ENCODE measurements around the gene CKS2. TPM values are rescaled to one million over a fixed set of nuclear protein-coding genes. Genes with fewer than 3 reads are reported as not detected.

Gene CKS2
- polyA plus RNA-seq, 4 donors, result 79.1 to 108 (median 84.9) TPM

DNA sequence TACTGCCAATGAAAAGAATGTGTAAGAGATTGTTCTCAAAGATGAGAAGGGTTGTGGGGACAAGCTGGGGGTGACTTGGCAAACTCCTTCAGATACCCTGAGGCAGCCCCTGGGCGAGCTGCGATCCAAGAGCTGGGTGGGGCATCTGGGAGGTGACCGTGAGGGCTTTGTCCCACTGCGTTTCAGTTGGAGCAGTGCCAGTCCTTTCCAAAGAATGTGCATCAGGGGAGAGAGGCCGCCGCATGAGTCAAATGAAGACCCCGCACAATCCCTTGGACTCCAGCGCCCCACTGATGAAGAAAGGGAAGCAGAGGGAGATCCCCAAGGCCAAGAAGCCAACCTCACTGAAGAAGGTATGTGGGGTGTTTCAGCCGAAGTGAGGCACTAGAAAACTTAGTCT, 35.7 kb downstream of the CKS2 start:
- DNase-seq (ENCODE audit: low read depth in 4 of 4, low spot score in 3 of 4), result no peak

DNA sequence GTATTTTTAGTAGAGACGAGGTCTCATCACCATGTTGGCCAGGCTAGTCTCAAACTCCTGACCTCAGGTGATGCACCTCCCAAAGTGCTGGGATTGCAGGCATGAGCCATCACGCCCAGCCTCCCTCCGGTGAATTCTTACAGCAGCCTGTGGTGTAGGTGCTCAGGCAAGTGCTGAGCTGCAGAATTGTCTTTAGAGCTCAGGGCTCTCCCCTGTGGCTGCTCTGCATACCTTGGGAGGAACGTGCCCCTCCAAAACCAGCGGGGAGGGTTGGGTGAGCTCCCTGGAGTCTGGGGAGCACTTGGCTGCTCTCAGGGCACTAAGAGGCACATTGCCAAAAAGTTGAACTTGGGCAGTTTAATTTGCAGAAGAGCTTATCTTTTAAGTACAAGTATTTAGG, 36.7 kb downstream of the CKS2 start:
- no peak for DNase-seq (ENCODE audit: low read depth in 4 of 4, low spot score in 3 of 4)

DNA sequence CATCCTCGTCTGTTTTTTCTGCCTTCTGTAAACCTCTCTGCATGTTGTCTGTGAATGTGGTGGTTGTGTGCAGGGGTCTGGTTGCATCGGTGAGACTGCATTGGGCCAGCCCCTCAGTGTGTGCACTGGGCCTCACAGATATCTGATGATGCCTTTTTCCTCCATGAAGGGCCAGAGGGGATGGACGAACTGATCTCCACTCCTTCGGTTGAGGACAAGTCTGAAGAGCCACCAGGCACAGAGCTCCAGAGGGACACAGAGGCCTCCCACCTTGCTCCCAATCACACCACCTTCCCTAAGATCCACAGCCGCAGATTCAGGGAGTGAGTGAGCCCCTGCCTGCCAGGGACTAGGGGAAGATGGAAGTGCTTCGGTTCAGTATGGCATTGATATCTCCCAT, 38.6 kb downstream of the CKS2 start:
- DNase-seq (ENCODE audit: low read depth in 4 of 4, low spot score in 3 of 4), result no peak

DNA sequence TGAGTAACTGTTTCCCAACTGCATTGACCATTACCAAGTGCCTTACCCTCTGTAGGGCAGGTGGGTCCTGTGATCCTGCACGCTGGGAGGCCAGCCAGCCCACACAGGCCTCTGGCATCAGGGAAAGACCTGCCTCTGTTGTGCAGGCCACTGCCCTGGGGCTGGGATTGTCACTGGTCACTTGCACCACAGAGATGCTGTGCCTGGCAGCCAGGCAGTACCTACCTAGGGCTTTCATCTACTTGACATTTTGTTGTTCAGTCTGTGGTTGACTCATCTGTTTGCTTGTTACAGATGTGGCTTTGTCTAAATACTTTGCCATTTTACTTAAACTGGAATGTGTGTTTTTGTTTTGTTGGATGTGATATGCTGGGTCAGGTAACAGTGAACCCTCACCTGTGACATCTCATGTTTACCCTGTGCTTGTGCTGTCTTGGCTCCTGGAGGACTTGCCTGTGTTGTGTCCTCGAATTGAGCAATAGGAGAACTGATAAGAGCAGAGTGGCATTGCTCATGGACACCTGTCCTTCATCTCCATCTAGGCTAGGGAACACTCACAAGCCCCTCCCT, 40.1 kb downstream of the CKS2 start:
- DNase-seq (ENCODE audit: low read depth in 4 of 4, low spot score in 3 of 4), result no peak

DNA sequence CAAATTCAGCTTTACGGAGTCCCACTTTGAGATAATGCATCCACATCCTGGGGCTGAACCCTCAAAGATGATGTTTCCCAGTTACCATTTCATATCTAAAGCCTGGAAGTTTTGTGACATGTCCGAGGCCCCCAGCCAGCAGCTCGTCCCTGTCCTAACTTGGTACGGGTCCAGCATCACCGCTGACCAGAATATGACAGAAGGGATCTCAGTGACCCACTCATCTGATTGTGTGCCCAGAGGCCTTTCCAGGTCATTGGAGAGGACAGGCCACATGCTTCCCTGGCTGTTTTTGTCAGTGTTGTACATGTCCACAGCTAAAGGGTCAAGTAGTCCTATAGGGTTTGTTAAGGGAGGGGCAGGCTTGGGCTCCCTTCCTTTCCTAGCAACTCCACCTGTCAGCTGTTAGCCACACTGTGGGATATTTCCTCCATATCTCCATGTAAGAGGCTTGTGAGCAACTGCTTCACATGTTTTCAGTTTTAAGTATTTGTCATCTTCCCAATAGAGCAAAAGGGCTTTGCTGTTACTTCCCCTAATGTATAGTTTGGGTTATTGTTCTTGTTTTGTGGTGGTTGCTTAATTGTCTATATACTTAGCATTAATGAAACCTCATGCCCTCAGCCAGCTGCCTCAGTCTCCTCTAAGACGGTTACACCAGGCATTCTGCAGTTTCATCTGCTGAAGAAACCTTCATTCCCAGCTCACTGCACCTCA, 40.7 kb downstream of the CKS2 start:
- no peak for DNase-seq (ENCODE audit: low read depth in 4 of 4, low spot score in 3 of 4)

DNA sequence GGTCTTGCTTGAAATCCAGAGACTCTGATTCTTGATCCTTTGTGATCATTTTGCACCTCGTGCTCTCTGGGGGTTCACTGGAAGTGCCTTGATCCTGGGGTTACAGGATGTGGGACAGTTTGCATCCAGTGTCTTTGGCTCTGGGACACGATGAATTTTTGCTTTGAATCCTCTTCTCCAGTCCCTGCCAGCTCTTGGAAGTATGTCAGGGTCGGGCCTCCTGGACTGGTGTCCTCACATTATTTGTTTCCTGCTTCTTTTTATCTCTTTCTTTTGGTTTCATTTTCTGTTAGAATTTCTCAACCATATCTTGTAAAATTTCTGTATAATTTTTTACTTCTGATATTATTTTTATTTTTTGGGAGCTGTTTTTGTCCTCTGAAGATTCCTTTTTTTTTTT, 41.5 kb downstream of the CKS2 start:
- DNase-seq (ENCODE audit: low read depth in 4 of 4, low spot score in 3 of 4), result no peak

DNA sequence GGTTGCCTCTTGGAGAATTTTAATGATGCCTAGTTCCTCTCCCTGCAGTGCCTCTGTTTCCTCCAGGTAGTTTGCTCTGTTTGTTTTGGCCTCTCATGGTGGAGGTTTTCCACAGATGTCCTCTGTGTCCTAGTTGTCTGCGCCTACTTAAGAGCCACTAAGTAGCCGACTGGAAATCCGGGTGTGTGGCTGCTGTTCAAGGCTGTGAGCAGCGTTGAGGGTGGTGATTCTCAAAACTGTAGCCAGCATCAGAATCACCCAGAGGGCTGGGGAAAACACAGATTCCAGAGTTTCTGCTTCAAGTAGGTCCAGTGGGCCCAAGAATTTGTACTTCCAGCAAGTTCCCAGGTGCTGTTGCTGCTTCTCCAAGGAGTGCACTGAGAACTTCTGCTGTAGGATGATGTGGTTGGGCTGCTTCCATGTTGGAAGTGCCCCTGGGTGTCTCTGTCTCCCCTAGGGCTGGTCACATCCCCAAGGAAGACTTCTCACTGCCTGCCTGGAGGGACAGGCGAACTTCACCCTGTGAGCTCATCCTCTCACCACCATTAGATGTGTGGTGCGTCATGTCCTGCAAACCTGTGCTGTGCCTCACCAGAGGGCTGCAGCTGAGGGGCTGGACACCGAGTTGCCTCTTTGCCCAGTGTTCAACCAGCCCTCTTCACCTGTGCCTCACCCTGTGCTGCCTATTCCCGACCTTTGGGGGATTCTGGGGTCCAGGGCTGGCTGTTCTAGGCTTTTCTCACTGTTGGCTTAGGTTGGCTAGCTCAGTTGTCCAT, 42.1 kb downstream of the CKS2 start:
- no peak for DNase-seq (ENCODE audit: low read depth in 4 of 4, low spot score in 3 of 4)

DNA sequence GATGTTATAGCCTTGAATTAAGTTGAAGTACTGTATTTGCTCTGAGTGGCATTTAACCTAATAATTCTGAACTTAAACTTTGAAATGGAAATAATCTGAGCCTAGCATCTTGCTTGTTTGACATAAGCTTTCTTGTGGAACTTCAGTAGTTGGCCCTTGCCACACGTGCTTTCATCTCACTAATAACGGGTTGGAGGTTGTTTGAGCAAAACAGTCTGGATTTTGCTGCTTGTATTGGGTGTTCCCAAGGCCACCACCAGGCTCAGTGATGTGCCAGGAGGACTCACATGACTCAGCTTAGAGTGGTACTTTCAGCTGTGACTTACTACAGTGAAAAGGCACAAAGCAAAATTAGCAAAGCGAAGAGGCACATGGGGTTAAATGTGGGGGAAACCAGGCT, 43.0 kb downstream of the CKS2 start:
- no peak for DNase-seq (ENCODE audit: low read depth in 4 of 4, low spot score in 3 of 4)

DNA sequence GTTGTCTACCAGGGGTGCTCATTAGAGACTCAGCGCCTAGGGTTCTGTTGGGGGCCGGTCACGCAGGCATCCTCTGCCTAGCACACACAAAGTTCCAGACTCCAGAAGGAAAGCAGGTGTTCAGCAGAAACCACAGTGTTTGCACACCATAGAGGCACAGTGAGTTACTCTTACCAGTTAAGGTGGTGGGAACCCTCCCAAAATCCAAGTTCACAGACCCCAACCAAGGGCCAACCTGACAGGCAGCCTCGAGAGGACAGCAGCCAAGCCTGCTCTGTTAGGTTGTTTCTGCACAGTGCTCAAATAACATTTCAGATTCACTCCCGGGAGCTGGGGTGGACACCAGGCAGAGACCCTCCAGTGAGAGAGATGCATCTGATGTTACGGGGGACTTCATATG, 43.5 kb downstream of the CKS2 start:
- DNase-seq (ENCODE audit: low read depth in 4 of 4, low spot score in 3 of 4), result no peak

DNA sequence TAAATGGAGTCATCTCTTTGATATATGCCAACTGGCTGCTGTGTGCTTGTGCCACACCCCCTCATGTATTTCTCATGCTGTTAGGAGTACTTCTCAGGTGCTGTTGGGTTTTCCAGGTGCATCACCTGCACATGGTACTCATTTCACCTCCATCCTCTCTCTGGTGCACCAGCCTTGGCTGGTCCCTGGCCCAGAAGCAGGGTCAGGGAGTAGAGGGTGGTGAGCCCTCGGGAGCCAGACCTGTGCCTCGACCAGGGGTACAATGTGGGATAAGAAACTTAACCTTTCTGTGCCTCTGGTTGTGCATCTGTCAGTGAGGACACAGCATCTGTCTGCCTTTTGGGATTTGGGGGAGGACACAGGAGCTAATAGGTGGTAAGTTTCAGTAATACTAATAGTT, 45.8 kb downstream of the CKS2 start:
- DNase-seq (ENCODE audit: low read depth in 4 of 4, low spot score in 3 of 4), result no peak

DNA sequence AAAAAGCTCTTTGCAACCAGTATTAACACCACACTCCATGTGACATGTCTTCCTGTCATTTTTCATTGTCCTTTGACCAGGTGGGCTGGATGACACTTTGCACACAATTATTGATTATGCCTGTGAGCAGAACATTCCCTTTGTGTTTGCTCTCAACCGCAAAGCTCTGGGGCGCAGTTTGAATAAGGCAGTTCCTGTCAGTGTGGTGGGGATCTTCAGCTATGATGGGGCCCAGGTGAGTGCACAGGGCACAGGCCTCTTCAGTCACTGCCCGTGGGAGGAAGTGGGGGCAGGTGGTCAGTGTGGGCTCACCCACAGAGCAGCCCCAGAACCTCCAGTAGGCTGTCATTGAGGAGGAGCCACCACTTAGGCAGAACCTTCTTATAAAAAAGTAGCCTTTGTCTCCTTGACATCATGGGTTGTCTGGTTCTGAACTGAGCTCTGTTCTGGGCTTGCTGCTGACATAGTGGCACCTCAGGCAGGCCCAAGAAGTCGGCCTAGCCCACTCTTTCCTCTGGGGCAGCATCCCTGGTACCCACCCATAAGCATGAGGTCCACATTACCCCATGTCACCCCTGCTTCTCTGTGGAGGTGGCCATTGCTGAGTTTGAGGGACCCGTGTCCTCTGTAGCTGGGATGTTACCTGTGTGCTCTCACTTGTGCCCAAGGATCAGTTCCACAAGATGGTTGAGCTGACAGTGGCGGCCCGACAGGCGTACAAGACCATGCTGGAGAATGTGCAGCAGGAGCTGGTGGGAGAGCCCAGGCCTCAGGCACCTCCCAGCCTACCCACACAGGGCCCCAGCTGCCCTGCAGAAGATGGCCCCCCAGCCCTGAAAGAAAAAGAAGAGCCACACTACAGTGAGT, 46.6 kb downstream of the CKS2 start:
- DNase-seq (ENCODE audit: low read depth in 4 of 4, low spot score in 3 of 4), result no peak

DNA sequence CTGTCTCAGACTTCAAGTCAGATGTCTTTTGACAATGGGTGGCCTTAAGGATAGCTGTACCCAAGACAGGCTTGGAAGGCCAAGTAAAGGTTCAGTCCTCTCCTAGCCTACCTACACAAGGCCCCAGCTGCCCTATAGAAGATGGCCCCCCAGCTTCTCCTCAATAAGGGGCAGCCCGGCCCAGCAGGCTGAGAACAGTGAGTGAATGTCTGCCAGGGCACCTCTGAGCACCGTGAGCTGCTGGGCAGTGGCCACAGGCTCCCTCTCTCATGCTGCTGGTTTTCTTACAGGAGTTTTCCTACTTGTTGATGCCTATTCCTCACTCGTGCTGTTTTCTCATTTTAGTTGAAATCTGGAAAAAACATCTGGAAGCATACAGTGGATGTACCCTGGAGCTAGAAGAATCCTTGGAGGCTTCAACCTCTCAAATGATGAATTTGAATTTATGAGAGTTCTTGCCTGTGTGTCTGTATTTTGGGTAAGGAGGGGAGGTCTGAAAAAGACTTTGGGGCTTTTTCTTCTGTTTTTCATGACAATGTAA, 47.5 kb downstream of the CKS2 start:
- DNase-seq (ENCODE audit: low read depth in 4 of 4, low spot score in 3 of 4), result no peak

DNA sequence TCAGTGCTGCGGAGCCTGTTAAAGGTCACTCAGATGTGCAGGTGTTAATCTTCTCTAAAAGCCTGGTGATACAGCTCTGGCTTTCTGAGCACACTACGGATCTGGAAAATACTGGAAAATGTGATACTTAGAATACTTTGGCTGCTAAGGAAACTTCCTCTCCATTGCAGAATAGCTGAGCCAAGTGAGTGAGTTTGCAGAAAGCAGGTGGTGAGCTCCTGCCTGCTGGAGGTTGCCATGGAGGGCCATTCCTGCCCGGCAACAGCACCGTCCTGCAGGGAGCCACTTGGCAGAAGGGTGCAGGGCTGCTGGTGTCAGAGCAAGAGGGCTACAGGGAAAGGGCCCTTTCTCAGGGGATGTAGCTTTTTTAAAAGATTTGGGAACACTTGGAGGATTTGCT, 48.0 kb downstream of the CKS2 start:
- no peak for DNase-seq (ENCODE audit: low read depth in 4 of 4, low spot score in 3 of 4)

DNA sequence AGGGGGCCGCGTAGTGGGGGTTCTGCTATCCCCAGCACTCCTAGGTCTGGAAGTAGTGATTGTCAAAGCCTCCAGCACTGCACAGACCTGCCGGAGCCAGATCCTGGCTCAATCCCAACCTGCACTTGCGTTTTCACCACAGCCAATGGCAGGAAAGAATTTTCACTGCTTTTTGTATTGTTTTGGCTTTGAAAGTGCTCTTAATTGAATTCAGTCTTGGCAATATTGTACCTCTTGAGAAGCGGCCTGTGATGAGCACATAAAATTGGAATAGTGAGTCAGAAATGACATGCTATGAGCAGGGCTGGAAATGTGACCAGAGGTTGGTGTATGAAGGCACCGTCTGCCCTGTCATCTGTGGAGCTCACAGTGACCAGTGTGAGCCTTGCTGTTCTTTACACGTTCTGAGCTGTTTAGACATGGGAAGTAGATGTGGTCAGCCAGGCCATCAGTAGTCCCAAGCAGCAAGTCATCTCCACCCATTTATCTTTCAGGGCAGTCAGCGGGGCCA, 48.8 kb downstream of the CKS2 start:
- no peak for DNase-seq (ENCODE audit: low read depth in 4 of 4, low spot score in 3 of 4)

DNA sequence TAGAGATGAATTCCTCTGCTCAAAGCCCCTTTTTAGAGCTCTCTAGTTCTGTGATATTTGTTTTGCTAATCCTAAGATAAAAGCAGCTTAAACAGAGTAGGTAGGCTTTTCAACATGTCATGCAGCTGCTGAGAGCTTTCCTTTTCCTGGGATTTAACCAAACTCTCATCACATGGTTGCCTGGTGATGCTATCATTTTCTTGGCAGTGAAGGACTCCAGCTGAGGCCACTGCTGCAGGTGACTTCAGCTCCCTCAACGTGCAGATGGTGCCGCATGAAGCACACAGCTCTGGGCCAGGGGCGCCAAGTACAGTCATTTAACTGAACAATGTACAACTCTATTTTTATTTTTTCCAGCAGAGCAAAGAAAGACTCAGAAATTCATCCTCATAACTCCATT, 49.5 kb downstream of the CKS2 start:
- no peak for DNase-seq (ENCODE audit: low read depth in 4 of 4, low spot score in 3 of 4)

DNA sequence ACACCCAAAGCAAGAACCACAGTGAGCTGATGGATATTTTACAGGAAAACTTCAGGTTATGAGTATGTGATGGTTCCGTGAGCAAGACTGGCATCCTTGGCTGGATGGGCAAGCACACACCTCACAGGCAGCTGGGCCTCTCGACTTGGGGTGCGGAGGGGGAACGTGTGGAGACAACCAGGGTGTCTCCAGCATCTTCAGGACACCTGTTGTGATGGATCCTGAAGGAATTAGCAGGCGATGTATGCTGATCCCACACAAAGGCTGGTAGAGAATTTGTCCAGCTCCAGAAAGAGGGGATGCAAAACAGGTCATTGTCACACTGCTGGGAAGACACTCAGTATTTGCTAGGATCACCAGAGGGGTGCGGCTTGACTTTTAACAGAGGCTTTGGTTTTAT, 50.0 kb downstream of the CKS2 start:
- no peak for DNase-seq (ENCODE audit: low read depth in 4 of 4, low spot score in 3 of 4)

DNA sequence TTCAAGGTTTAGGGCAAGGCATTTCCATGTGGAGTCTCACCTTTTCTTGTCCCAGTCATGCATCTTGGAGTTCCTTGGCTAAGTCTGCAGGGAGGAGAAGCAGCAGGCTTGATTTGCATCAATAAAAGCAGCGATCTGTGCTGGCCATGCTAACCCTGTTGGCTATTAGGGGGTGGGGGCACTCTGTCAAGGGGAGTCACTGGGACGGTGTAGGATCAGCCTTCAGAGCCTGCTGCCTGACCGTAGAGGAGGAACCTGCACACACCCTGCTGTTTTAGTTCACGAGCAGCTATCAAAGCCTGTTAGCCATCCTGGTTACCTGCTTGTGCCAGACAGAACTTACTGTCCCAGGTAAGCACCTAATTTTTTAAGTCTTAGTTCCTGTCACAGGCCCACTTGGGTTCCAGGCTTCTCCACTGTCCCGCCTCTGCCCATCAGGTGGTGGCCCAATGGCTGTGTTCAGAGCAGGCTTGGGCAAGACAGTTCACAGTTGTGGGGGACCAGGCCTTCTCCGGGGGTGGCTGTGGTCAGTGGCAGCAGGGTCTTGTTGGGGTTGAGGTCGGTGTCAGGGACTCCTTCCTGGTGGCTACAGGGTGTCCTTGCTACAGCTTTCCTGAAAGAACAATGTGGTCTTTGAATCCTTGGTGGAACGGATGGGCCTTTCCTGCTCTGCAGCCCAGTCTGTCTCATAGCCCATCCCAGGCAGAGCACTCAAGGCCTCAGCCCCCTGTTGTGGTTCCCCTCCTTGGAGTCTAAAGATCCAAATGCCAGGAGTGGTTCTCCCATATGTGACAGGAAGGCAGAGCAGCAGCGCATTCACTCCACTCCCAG, 51.0 kb downstream of the CKS2 start:
- DNase-seq (ENCODE audit: low read depth in 4 of 4, low spot score in 3 of 4), result no peak

DNA sequence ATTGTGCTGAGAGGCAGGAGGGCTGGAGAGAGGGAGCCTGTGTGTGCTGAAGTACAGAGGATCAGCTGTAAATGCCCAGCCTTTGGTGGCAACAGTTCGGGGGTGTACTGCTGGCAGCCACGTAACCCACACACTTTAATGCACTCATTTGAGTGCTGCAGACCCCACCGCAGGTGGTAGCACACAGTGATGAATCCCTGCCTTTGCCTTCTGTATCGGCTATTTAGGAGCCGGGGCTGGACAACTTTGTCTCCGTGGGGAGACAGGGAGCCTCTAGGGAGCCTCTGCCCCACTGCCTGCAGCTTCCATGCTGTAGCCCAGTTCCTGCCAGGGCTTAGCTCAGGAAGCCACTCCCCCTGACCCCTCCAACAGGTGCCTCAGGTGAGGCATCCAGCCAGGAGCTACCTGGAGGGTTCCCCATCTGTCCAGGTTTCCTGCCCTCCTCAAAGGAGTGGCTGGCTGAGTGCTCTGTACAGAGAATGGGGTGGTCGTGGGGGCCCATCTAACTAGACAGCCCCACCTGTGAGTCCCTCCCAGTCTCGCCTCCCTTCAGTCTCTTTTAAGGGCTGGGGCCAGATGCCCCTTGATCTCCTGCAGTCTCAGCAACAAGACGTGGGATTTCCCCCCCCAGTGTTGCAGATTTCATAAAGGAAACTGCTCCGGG, 51.8 kb downstream of the CKS2 start:
- DNase-seq (ENCODE audit: low read depth in 4 of 4, low spot score in 3 of 4), result no peak

DNA sequence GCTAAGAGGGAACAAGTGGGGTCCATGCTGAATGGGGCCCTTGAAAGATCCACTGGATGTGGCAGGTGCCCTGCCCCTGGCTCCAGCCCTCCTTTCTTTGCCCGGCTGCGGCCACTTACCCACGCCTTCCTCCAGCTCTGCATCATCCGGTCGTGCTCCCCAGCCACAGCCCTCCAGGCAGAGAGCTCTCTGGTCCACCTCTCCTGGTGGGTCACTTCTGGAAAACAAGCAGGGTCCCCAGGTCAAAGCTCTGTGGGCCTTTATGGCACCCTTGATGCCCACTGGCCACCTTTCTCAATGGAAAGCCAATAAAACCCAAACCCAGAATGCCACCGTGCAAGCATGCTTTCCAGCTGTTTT, 52.3 kb downstream of the CKS2 start:
- no peak for DNase-seq (ENCODE audit: low read depth in 4 of 4, low spot score in 3 of 4)

Measured in left renal pelvis (tissue), 4 donors.